ENCODE results near the gene OR6X1.

The OR6X1 gene

GRCh38 chr11:123707206-123707605 lies 47.1 kb downstream of the OR6X1 start:
- Histone ChIP-seq H3K4me3 (no peak overlapping the region), H3K27ac (no peak overlapping the region)

GRCh38 chr11:123704341-123704740 lies 50.0 kb downstream of the OR6X1 start:
- Histone ChIP-seq H3K4me3 (no peak overlapping the region), H3K27ac (no peak overlapping the region)

Data from skin epidermis (tissue), 12 donors.